ENCODE results near the gene RAD52. TPM values are rescaled to one million over a fixed set of nuclear protein-coding genes. Genes with fewer than 3 reads are reported as not detected.

The RAD52 gene
- total RNA-seq, 1 donor: 10.1 TPM

GRCh38 chr12:946631-947030 lies 2.9 kb downstream of the RAD52 start:
- no peaks in the 10 kb centered on the region for H4K20me1 ChIP-seq (ENCODE audit: insufficient read depth, low read length)
- DNase-seq (ENCODE audit: insufficient read length, low spot score, missing footprints): no peak
- peak overlapping the region; percentile 43 for H3K27ac ChIP-seq (ENCODE audit: low read depth, low read length)
- no peak overlapping the region for H2AFZ ChIP-seq (ENCODE audit: low read length)
- H3K4me1 ChIP-seq (ENCODE audit: insufficient read depth, low read length): peaks cover 20% of the 10 kb centered on the region
- H3K36me3 ChIP-seq (ENCODE audit: insufficient read depth, low read length): peaks cover 2% of the 10 kb centered on the region
- H3K4me2 ChIP-seq (ENCODE audit: insufficient read depth, low read length): peak overlapping the region; percentile 23
- no peaks in the 10 kb centered on the region for H3K9me3 ChIP-seq (ENCODE audit: low read depth, low read length)
- no peak overlapping the region for H3K4me3 ChIP-seq (ENCODE audit: insufficient read depth, low read length)
- no peaks in the 10 kb centered on the region for H3K27me3 ChIP-seq (ENCODE audit: insufficient read depth, low read length)
- H3K79me2 ChIP-seq (ENCODE audit: insufficient read depth, low read length): peaks cover 69% of the 10 kb centered on the region
- TF ChIP-seq CTCF (IDR thresholded peaks at IDR 0.05; ENCODE audit: extremely low read depth, low read depth, low read length): no peak

GRCh38 chr12:946212-946611 lies 3.3 kb downstream of the RAD52 start:
- peaks cover 69% of the 10 kb centered on the region for H3K79me2 ChIP-seq (ENCODE audit: insufficient read depth, low read length)
- no peak overlapping the region for H2AFZ ChIP-seq (ENCODE audit: low read length)
- no peaks in the 10 kb centered on the region for H3K27me3 ChIP-seq (ENCODE audit: insufficient read depth, low read length)
- peaks cover 2% of the 10 kb centered on the region for H3K36me3 ChIP-seq (ENCODE audit: insufficient read depth, low read length)
- H3K4me1 ChIP-seq (ENCODE audit: insufficient read depth, low read length): peaks cover 20% of the 10 kb centered on the region
- TF ChIP-seq CTCF (IDR thresholded peaks at IDR 0.05; ENCODE audit: extremely low read depth, low read depth, low read length): no peak
- H3K4me2 ChIP-seq (ENCODE audit: insufficient read depth, low read length): peak overlapping the region; percentile 23
- peak overlapping the region; percentile 43 for H3K27ac ChIP-seq (ENCODE audit: low read depth, low read length)
- no peak overlapping the region for H3K4me3 ChIP-seq (ENCODE audit: insufficient read depth, low read length)
- DNase-seq (ENCODE audit: insufficient read length, low spot score, missing footprints): no peak
- no peaks in the 10 kb centered on the region for H3K9me3 ChIP-seq (ENCODE audit: low read depth, low read length)
- no peaks in the 10 kb centered on the region for H4K20me1 ChIP-seq (ENCODE audit: insufficient read depth, low read length)

- H3K4me3 ChIP-seq (ENCODE audit: insufficient read depth, low read length): no peak overlapping the region
- H3K27ac ChIP-seq (ENCODE audit: low read depth, low read length): no peak overlapping the region
- no peak overlapping the region for H2AFZ ChIP-seq (ENCODE audit: low read length)
- H4K20me1 ChIP-seq (ENCODE audit: insufficient read depth, low read length): no peaks in the 10 kb centered on the region
- peaks cover 83% of the 10 kb centered on the region for H3K79me2 ChIP-seq (ENCODE audit: insufficient read depth, low read length)
- H3K9me3 ChIP-seq (ENCODE audit: low read depth, low read length): no peaks in the 10 kb centered on the region
- H3K27me3 ChIP-seq (ENCODE audit: insufficient read depth, low read length): no peaks in the 10 kb centered on the region
- no peak for TF ChIP-seq CTCF (IDR thresholded peaks at IDR 0.05; ENCODE audit: extremely low read depth, low read depth, low read length)
- no peak overlapping the region for H3K4me2 ChIP-seq (ENCODE audit: insufficient read depth, low read length)
- DNase-seq (ENCODE audit: insufficient read length, low spot score, missing footprints): no peak
- peaks cover 20% of the 10 kb centered on the region for H3K4me1 ChIP-seq (ENCODE audit: insufficient read depth, low read length)
- H3K36me3 ChIP-seq (ENCODE audit: insufficient read depth, low read length): peaks cover 10% of the 10 kb centered on the region
Measured at GRCh38 chr12:944211-944610, 5.3 kb downstream of the RAD52 start.

GRCh38 chr12:943051-943450 lies 6.4 kb downstream of the RAD52 start:
- Histone ChIP-seq H3K79me2 (ENCODE audit: insufficient read depth, low read length) (peaks cover 85% of the 10 kb centered on the region), H3K9me3 (ENCODE audit: low read depth, low read length) (no peaks in the 10 kb centered on the region), H3K4me3 (ENCODE audit: insufficient read depth, low read length) (no peak overlapping the region), H3K4me2 (ENCODE audit: insufficient read depth, low read length) (no peak overlapping the region), H3K27ac (ENCODE audit: low read depth, low read length) (no peak overlapping the region), H3K27me3 (ENCODE audit: insufficient read depth, low read length) (no peaks in the 10 kb centered on the region), H2AFZ (ENCODE audit: low read length) (no peak overlapping the region), H3K36me3 (ENCODE audit: insufficient read depth, low read length) (peaks cover 10% of the 10 kb centered on the region), H3K4me1 (ENCODE audit: insufficient read depth, low read length) (peaks cover 13% of the 10 kb centered on the region), H4K20me1 (ENCODE audit: insufficient read depth, low read length) (peaks cover 5% of the 10 kb centered on the region)
- no peak for TF ChIP-seq CTCF (IDR thresholded peaks at IDR 0.05; ENCODE audit: extremely low read depth, low read depth, low read length)
- DNase-seq (ENCODE audit: insufficient read length, low spot score, missing footprints): no peak
